Gastrocnemius medialis (tissue), 4 donors: ENCODE measurements around the gene ELOF1. TPM values are rescaled to one million over a fixed set of nuclear protein-coding genes. Genes with fewer than 3 reads are reported as not detected.
"Not testable (repeated sequence)": the region's sequence is repeated elsewhere in the genome, so short reads cannot be mapped to it uniquely, and the experiment has no call there.

Source experiments
- ATAC-seq, 2 donors: fragments of 150-250 bp; one replicate each; pipeline ENCODE4 v1.9.1; 2016
- DNase-seq, 2 donors: peaks; one replicate each; pipeline ENCODE4 v3.0.0-alpha.2; 2019
- H3K27ac ChIP-seq, 4 donors: fragments of 200-600 bp; sonication (generic); 1 replicate in 1 of 4; 2 replicates in 3 of 4; pipeline ENCODE4 v1.5.1; 2016 to 2018; ENCODE audit warnings: mild to moderate bottlenecking in 2 of 4, moderate library complexity in 1 of 4
- H3K27me3 ChIP-seq, 3 donors: fragments of 200-600 bp; sonication (generic) in 2 of 3; 1 replicate in 1 of 3; 2 replicates in 2 of 3; pipeline versions ENCODE4 v1.5.1 to v1.6.0; 2016 to 2019; ENCODE audit warnings: mild to moderate bottlenecking in 1 of 3, moderate library complexity in 1 of 3
- H3K36me3 ChIP-seq, 2 donors: fragments of 200-600 bp; sonication (generic) in 1 of 2; one replicate each; pipeline ENCODE4 v1.5.1; 2017 to 2018
- H3K4me1 ChIP-seq, 2 donors: fragments of 200-600 bp; sonication (generic) in 1 of 2; one replicate each; pipeline ENCODE4 v1.5.1; 2016 to 2017; ENCODE audit warnings: mild to moderate bottlenecking in 2 of 2
- H3K4me3 ChIP-seq, 4 donors: fragments of 200-600 bp; sonication (generic) in 3 of 4; 1 replicate in 1 of 4; 2 replicates in 3 of 4; pipeline ENCODE4 v1.5.1; 2016 to 2019; ENCODE audit warnings: mild to moderate bottlenecking in 2 of 4
- H3K9me3 ChIP-seq, 3 donors: fragments of 200-600 bp; sonication (generic) in 2 of 3; 1 replicate in 1 of 3; 2 replicates in 2 of 3; pipeline ENCODE4 v1.5.1; 2016 to 2019
- POLR2A ChIP-seq, 2 donors: fragments of 450-650 bp; IDR thresholded peaks; one replicate each; pipeline ENCODE4 v1.6.1; 2017; ENCODE audit warnings: antibody characterized with exemption in 2 of 2, mild to moderate bottlenecking in 2 of 2, moderate library complexity in 2 of 2
- in situ Hi-C, 4 donors: fragments of 200-750 bp; cut with MboI; loops; one replicate each; pipeline versions ENCODE4 v1.15.0 to v1.8.0; 2017; ENCODE audit warnings: low sequenced_read_pairs in 4 of 4
- intact Hi-C: fragments of 100-400 bp; cut with DNase I; formaldehyde crosslinking; loops from one replicate; pipeline ENCODE4 v1.15.1; 2023; ENCODE audit warnings: low total_unique reads
- total RNA-seq, 4 donors: library from RNA; depleted of rRNA; stranded (reverse); fragments of >200 nt; gene quantifications; one replicate each; pipeline versions ENCODE4 v1.1.0 to v1.2.3, GENCODE V29; 2016
- TF ChIP-seq, protein P1 (sequence below), 5 experiments: fragments of 450-650 bp in 3 of 5; fragments of 200-600 bp in 2 of 5; sonication (generic) in 2 of 5; IDR thresholded peaks in 4 of 5; conservative IDR thresholded peaks in 1 of 5; 1 replicate in 4 of 5; 2 replicates in 1 of 5; pipeline ENCODE4 v1.5.1; 2016 to 2019; ENCODE audit warnings: antibody characterized with exemption in 5 of 5, mild to moderate bottlenecking in 3 of 5, moderate library complexity in 3 of 5

ELOF1 gene
- 10 to 100 TPM; 21.5 to 37.5 (median 27.2) TPM for total RNA-seq

DNA sequence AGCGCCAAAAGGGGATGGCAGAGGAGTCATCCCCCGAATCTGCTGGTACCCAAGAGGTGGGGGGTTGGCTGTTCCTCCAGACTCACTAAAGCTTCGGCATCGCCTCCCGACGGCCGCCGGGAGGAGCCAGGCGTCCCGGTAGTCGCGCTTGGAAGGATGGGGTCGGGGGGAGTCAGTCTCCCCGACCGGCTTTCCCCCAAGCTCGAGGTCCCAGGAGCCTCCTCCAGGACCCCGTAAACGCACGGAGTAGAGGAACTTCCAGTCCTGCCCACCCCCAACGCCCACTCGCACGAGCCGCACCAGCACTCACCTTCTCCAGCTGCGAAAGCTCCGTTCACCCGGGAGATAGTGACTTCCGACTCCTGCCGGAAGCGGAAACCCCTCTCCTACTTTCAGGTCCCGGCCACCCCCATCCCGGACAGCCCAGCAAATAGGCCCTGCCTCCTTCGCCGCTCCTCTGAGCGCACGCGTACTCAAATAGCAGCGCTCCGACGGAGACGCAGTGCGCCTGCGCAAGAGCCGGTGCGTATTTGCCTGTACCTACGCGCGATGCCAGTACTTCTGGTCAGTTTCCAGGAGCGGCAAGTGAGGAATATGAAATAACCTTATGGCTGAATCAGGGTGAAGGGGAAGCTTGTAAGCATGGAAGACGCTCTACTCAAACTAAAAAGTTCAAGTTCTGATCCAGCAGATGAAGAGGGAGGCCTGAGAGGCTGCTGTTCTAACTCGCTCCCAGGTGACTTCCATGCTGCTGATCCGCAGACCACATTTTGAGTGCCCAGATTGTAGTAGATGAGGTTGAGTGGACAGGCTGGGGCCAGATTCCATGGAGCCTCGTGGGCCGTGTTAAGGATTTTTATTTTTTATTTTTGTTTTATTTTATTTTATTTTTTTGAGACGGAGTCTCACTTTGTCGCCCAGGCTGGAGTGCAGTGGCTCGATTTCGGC is at the start of gene ELOF1:
ELOF1 (minus strand) TSS at position 350 of the 948 bp plus-strand sequence. CDS start 4,883 bp downstream, outside the sequence.
- H3K9me3 ChIP-seq = no peaks in the 10 kb centered on the region
- intact Hi-C loops (loop anchor here (1.0 to 2.0 kb wide), 3 partner anchors 22 to 124 kb away; partner anchors contain the start of genes ECSIT, ODAD3 and PRKCSH), in situ Hi-C loops (no loop called here)
- ATAC-seq (peak; percentile 97 to 99), DNase-seq (peak; percentile 97)
- H3K4me1 ChIP-seq = peaks cover 22 to 25% of the 10 kb centered on the region in 2 donors
- H3K4me3 ChIP-seq = peak within 1 kb of the TSS; percentile 71 to 98 (median 84)
- peak within 1 kb of the TSS; percentile 76 to 92 (median 86) for H3K27ac ChIP-seq
- no peaks in the 10 kb centered on the region for H3K27me3 ChIP-seq
- TF ChIP-seq POLR2A (IDR thresholded peaks at IDR 0.05) = peak; percentile 69 to 84
- TF ChIP-seq, protein P1, sequence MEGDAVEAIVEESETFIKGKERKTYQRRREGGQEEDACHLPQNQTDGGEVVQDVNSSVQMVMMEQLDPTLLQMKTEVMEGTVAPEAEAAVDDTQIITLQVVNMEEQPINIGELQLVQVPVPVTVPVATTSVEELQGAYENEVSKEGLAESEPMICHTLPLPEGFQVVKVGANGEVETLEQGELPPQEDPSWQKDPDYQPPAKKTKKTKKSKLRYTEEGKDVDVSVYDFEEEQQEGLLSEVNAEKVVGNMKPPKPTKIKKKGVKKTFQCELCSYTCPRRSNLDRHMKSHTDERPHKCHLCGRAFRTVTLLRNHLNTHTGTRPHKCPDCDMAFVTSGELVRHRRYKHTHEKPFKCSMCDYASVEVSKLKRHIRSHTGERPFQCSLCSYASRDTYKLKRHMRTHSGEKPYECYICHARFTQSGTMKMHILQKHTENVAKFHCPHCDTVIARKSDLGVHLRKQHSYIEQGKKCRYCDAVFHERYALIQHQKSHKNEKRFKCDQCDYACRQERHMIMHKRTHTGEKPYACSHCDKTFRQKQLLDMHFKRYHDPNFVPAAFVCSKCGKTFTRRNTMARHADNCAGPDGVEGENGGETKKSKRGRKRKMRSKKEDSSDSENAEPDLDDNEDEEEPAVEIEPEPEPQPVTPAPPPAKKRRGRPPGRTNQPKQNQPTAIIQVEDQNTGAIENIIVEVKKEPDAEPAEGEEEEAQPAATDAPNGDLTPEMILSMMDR (IDR thresholded peaks at IDR 0.05 in 4 of 5, conservative IDR thresholded peaks at IDR 0.05 in 1 of 5) = peak in 2 of 5 experiments; percentile 10 to 22
- H3K36me3 ChIP-seq = peaks cover 0 to 9% of the 10 kb centered on the region in 2 donors

DNA sequence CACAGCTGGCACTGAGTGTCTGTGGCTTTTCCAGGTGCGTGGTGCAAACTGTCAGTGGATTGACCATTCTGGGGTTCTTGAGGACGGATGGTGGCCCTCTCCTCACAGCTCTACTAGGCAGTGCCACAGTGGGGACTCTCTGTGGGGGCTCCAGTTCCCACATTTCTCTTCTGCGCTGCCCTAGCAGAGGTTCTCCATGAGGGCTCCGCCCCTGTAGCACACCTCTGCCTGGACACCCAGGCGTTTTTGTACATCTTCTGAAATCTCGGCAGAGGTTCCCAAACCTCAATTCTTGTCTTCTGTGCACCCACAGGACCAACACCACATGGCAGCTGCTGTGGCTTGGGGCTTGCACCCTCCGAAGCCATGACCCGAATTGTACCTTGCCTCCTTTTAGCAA is 47.5 kb upstream of the ELOF1 start:
- Histone ChIP-seq H3K4me1 (no peaks in the 10 kb centered on the region), H3K27me3 (no peaks in the 10 kb centered on the region), H3K9me3 (no peaks in the 10 kb centered on the region), H3K27ac (no peak overlapping the region), H3K36me3 (peaks cover 0 to 15% of the 10 kb centered on the region in 2 donors), H3K4me3 (no peak overlapping the region)
- intact Hi-C loops = no loop called here
- no peak for ATAC-seq
- DNase-seq = no peak
- in situ Hi-C loops = no loop called here
- TF ChIP-seq, protein P1 (IDR thresholded peaks at IDR 0.05 in 4 of 5, conservative IDR thresholded peaks at IDR 0.05 in 1 of 5) = no peak
- TF ChIP-seq POLR2A (IDR thresholded peaks at IDR 0.05) = no peak

DNA sequence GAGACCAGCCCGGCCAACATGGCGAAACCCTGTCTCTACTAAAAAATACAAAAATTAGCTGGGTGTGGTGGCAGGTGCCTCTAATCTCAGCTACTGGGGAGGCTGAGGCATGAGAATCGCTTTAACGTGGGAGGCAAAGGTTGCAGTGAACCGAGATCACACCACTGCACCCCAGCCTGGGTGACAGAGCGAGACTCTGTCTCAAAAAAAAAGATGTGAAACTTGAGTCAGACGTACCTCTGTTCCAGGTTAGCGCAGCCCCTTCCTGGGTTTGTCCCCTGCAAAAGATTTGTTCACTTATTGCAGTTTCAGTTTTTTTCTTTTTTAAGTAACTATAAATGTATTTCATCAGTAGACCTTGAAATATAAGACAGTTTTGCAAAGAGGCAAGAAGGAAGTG is 40.7 kb upstream of the ELOF1 start:
- not testable (repeated sequence) for H3K27me3 ChIP-seq, H3K4me1 ChIP-seq, H3K36me3 ChIP-seq, ATAC-seq, H3K4me3 ChIP-seq, DNase-seq, H3K27ac ChIP-seq, H3K9me3 ChIP-seq
- intact Hi-C loops (loop anchor here (5.0 kb wide), 2 partner anchors 62 to 217 kb away; partner anchors contain the start of genes CNN1 and EPOR), in situ Hi-C loops (loop anchor here in 1 of 4 donors (25.0 kb wide), 1 partner anchor 212 kb away; the partner anchor contains the start of gene EPOR)

DNA sequence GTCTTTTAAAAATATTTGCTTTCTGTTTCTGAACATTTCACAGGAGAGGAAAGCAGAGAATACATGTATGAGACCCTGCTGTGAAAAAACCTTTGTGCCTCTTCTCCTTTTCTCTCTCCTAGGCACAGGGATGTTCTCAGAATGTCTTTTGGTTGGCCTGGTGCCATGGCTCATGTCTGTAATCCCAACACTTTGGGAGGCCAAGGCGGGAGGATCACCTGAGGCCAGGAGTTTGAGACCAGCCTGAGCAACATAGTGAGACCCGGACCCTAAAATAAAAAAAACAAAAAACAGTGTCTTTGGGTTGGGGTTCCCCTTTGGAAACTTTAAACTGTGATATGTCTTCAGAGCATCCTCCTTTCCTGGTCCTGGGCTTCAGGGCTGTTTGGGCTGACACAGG is 39.7 kb upstream of the ELOF1 start:
- DNase-seq (no peak), ATAC-seq (no peak)
- TF ChIP-seq POLR2A (IDR thresholded peaks at IDR 0.05) = no peak
- TF ChIP-seq, protein P1 (IDR thresholded peaks at IDR 0.05 in 4 of 5, conservative IDR thresholded peaks at IDR 0.05 in 1 of 5) = no peak
- Histone ChIP-seq H3K4me3 (no peak overlapping the region), H3K27ac (no peak overlapping the region), H3K4me1 (peaks cover 9% of the 10 kb centered on the region in 2 donors), H3K36me3 (no peaks in the 10 kb centered on the region), H3K9me3 (no peaks in the 10 kb centered on the region), H3K27me3 (no peaks in the 10 kb centered on the region)
- intact Hi-C loops (loop anchor here (5.0 kb wide), 2 partner anchors 61 to 216 kb away; partner anchors contain the start of genes CNN1 and EPOR), in situ Hi-C loops (loop anchor here in 1 of 4 donors (25.0 kb wide), 1 partner anchor 211 kb away; the partner anchor contains the start of gene EPOR)

DNA sequence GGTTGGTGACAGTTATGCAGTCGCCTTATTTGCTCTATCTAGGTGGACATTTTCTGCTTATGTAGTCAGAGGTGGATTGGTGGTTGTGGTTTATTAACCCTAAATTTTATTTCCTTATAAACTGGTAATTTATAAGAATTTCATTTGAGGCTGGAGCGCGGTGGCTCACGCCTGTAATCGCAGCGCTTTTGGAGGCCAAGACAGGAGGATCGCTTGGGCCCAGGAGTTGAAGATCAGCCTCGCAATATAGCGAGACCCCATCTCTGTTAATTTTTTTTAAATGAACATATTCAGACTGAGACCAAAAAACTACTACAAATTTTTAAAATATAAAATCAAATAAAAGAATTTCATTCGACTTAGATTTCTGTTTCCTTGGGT is 39.1 kb upstream of the ELOF1 start:
- Histone ChIP-seq H3K4me3 (peak overlapping the region; percentile 88 to 99 (median 92)), H3K4me1 (peaks cover 9% of the 10 kb centered on the region in 2 donors), H3K36me3 (no peaks in the 10 kb centered on the region), H3K27ac (peak overlapping the region; percentile 89 to 95 (median 91)), H3K27me3 (no peaks in the 10 kb centered on the region), H3K9me3 (no peaks in the 10 kb centered on the region)
- intact Hi-C loops = loop anchor here (5.0 kb wide), 2 partner anchors 61 to 216 kb away; partner anchors contain the start of genes CNN1 and EPOR
- ATAC-seq (no peak), DNase-seq (no peak)
- in situ Hi-C loops = loop anchor here in 1 of 4 donors (25.0 kb wide), 1 partner anchor 211 kb away; the partner anchor contains the start of gene EPOR
- no peak for TF ChIP-seq POLR2A (IDR thresholded peaks at IDR 0.05)
- TF ChIP-seq, protein P1 (IDR thresholded peaks at IDR 0.05 in 4 of 5, conservative IDR thresholded peaks at IDR 0.05 in 1 of 5) = no peak
